ENCODE measurements around the gene COX8A. TPM values are rescaled to one million over a fixed set of nuclear protein-coding genes. Genes with fewer than 3 reads are reported as not detected.

The COX8A gene
- total and polyA plus RNA-seq, 2 donors (not counting 1 experiment from before 2014, with no cell fraction given), result 99.0 to 244 TPM

DNA sequence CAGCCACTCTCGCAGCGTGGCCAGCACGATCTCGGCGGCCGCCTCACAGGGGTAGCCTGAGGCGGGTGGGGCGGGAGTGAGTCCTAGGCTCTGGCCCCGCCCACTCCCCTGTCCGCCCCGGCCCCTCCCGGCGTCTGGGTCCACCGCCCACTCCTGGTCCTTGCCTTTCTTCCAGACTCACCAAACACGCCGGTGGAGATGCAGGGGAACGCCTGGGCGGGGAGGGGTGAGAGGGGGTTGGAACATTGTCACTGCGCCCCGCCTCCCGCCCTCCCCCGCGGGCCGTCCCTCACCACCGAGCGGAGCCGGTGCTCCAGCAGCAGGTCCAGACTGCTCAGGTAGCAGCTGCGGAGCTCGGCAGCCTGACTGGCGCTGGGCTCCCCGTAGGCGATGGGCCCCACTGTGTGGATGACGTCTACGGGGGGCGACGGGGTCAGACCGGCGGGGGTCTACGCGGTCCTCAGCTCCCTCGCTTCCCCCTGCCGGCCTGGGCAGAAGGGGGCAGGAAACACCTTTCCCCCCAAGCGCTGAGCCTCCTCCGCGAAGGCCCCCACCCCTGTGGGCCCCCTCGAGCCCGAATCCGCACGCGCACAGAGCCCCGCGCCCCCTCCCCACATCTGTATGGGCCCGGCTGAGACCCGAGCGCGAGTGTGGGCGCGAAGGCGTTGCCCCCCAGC is 25.1 kb downstream of the COX8A start:
- no peak for TF ChIP-seq EZH2 (IDR thresholded peaks at IDR 0.05; ENCODE audit: borderline replicate concordance, insufficient read depth, low read depth, low read length, poor library complexity, severe bottlenecking)
- TF ChIP-seq, protein P1, sequence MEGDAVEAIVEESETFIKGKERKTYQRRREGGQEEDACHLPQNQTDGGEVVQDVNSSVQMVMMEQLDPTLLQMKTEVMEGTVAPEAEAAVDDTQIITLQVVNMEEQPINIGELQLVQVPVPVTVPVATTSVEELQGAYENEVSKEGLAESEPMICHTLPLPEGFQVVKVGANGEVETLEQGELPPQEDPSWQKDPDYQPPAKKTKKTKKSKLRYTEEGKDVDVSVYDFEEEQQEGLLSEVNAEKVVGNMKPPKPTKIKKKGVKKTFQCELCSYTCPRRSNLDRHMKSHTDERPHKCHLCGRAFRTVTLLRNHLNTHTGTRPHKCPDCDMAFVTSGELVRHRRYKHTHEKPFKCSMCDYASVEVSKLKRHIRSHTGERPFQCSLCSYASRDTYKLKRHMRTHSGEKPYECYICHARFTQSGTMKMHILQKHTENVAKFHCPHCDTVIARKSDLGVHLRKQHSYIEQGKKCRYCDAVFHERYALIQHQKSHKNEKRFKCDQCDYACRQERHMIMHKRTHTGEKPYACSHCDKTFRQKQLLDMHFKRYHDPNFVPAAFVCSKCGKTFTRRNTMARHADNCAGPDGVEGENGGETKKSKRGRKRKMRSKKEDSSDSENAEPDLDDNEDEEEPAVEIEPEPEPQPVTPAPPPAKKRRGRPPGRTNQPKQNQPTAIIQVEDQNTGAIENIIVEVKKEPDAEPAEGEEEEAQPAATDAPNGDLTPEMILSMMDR (IDR thresholded peaks at IDR 0.05), result no peak
- POLR2A ChIA-PET, result interaction anchor here (0.6 to 1.9 kb wide), 2 partner anchors 14 to 26 kb away, joined by 4 to 5 read pairs; partner anchors contain the start of gene OTUB1
- Histone ChIP-seq H2AFZ (ENCODE audit: insufficient read depth, low read depth, low read length, poor library complexity, severe bottlenecking) (peak overlapping the region; percentile 62), H4K20me1 (ENCODE audit: control insufficient read depth, insufficient read depth, low read length, poor library complexity, severe bottlenecking) (peaks cover 56% of the 10 kb centered on the region), H3K9me3 (ENCODE audit: control extremely low read depth in 1 of 3, control insufficient read depth in 2 of 3, insufficient read depth in 1 of 3, low read length in 2 of 3) (no peaks in the 10 kb centered on the region), H3K36me3 (replicated peaks in 1 of 2; ENCODE audit: control extremely low read depth in 1 of 2, control insufficient read depth in 1 of 2, extremely low read depth in 1 of 2, insufficient read depth in 2 of 2, low read length in 1 of 2) (peaks cover 0 to 31% of the 10 kb centered on the region in 2 experiments), H3K27me3 (replicated peaks in 1 of 4; ENCODE audit: control extremely low read depth in 1 of 4, control insufficient read depth in 3 of 4, insufficient read depth in 4 of 4, low read length in 3 of 4) (peaks cover 0 to 9% (median 3%) of the 10 kb centered on the region in 4 experiments), H3K4me3 (ENCODE audit: control extremely low read depth in 1 of 5, extremely low read depth in 1 of 5, insufficient read depth in 1 of 5, low read depth in 2 of 5, low read length in 4 of 5) (peak overlapping the region in 4 of 5 experiments; percentile 23 to 58 (median 48)), H3K9ac (ENCODE audit: low read length) (peak overlapping the region; percentile 57), H3K4me1 (ENCODE audit: control insufficient read depth in 2 of 2, insufficient read depth in 2 of 2, low read length in 2 of 2) (peaks cover 21 to 26% of the 10 kb centered on the region in 2 donors), H3K79me2 (ENCODE audit: control insufficient read depth, insufficient read depth, low read length) (no peaks in the 10 kb centered on the region), H3K27ac (ENCODE audit: low read length in 2 of 2) (no peak overlapping the region), H3K4me2 (replicated peaks; ENCODE audit: low read depth, low read length, poor library complexity, severe bottlenecking) (peak overlapping the region; percentile 97)
- peak; percentile 67 for ATAC-seq (ENCODE audit: low read depth)
- intact Hi-C loops (cut with micrococcal nuclease), result loop anchor here (1.0 kb wide), 3 partner anchors 13 to 154 kb away; partner anchors contain the start of gene OTUB1
- Mint-ChIP-seq H3K4me1 (peaks cover 13% of the 10 kb centered on the region), H3K9me3 (ENCODE audit: insufficient read depth) (no peaks in the 10 kb centered on the region), H3K27ac (no peak overlapping the region), H3K27me3 (peaks cover 4% of the 10 kb centered on the region), H3K4me3 (peak overlapping the region; percentile 71)
- CTCF ChIA-PET, result interaction anchor here (0.7 to 4.5 kb wide), 13 partner anchors 9 to 230 kb away, joined by 3 to 102 read pairs (median 4); partner anchors contain the start of gene ZFTA
- DNase-seq, result peak; percentile 77
- WGBS (ENCODE audit: insufficient coverage), result 6% methylated on average over 56 of the region's 59 CpGs
